ENCODE data around the gene ARMC9.
"Not testable (repeated sequence)": the region's sequence is repeated elsewhere in the genome, so short reads cannot be mapped to it uniquely, and the experiment has no call there.

The ARMC9 gene

DNA sequence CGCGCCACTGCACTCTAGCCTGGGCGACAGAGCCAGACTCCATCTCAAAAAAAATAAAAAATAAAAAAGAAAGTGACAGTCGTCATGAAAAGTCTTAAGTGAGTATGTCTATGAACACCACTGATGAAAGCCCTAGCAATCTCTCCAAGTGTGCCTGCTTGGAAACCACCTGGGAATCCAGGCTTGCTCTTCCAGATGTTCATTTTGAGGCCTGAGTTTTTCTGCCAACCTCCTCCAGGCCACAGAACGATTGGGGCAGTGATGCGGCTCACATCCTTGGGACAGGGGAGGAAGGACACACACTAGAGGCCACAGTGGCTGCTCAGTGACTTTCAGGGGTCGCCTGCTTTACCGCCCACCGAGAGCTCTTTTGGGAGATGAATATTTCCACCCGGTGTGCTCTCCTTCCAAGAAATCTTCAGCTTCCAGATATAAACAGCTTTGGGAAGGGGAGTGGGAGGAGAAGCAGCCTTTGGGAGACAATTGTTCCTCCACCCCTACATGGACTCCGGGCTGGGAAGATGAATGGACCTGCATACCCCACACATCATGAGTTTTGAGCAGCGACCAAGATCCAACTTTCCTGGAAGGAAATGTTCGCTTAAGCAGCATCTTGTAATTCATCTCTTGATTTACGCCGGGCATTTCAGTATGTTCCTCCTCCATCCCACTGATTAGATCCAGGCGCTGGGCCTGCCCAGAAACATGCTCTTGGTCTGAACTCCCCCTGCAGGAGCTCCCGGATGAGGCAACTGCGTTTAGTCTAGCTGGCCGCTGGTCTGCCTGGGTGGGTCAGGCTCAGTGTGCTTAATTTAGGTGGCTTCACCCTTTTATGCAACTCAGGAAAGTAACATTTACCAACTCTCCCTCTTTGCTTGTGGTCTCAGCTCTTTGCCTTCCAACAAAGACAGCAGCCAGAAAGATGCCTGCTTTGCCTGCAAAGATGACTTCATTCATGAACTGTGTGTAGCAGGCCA lies 6.2 kb upstream of the ARMC9 start:
- Histone ChIP-seq H3K4me3 (IDR thresholded peaks at IDR 0.05; ENCODE audit: insufficient read depth, low read depth, low read length) (no peak overlapping the region), H3K27me3 (ENCODE audit: insufficient read depth, low read depth) (0 out of 2 replicates have a peak, but pooled peaks cover 3% of the 10 kb centered on the region), H3K36me3 (ENCODE audit: insufficient read depth) (no peaks in the 10 kb centered on the region), H3K4me2 (no peak overlapping the region), H3K79me2 (ENCODE audit: insufficient read depth, low read depth) (no peaks in the 10 kb centered on the region), H4K20me1 (ENCODE audit: insufficient read depth) (no peaks in the 10 kb centered on the region), H3K4me1 (ENCODE audit: low read depth, poor library complexity, severe bottlenecking) (no peaks in the 10 kb centered on the region), H3K27ac (no peak overlapping the region), H2AFZ (ENCODE audit: low read depth) (no peak overlapping the region), H3K9ac (no peak overlapping the region)
- TF ChIP-seq, protein P1, sequence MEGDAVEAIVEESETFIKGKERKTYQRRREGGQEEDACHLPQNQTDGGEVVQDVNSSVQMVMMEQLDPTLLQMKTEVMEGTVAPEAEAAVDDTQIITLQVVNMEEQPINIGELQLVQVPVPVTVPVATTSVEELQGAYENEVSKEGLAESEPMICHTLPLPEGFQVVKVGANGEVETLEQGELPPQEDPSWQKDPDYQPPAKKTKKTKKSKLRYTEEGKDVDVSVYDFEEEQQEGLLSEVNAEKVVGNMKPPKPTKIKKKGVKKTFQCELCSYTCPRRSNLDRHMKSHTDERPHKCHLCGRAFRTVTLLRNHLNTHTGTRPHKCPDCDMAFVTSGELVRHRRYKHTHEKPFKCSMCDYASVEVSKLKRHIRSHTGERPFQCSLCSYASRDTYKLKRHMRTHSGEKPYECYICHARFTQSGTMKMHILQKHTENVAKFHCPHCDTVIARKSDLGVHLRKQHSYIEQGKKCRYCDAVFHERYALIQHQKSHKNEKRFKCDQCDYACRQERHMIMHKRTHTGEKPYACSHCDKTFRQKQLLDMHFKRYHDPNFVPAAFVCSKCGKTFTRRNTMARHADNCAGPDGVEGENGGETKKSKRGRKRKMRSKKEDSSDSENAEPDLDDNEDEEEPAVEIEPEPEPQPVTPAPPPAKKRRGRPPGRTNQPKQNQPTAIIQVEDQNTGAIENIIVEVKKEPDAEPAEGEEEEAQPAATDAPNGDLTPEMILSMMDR (conservative IDR thresholded peaks at IDR 0.05; ENCODE audit: low read depth, low read length): no peak

DNA sequence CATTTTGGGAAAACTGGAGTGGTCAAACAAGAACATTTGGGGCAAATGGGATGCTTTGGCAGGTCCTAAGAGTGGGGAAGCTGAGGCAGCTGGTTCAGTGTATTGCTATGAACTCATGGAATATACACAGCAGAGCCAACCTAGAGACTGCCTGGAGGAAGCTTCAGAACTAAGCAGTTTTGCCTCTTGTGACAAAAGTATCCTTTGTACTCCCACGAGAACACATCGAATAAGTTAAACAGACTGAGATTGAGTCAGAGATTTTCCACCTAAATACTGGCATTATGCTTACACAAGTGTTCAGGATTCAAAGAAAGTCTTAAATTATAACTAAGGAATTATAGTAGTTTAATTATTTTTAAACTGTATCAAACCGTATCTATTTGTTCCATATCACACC lies 5.2 kb upstream of the ARMC9 start:
- Histone ChIP-seq H2AFZ (ENCODE audit: low read depth) (no peak overlapping the region), H3K79me2 (ENCODE audit: insufficient read depth, low read depth) (no peaks in the 10 kb centered on the region), H3K4me3 (IDR thresholded peaks at IDR 0.05; ENCODE audit: insufficient read depth, low read depth, low read length) (no peak overlapping the region), H4K20me1 (ENCODE audit: insufficient read depth) (no peaks in the 10 kb centered on the region), H3K9ac (no peak overlapping the region), H3K4me2 (no peak overlapping the region), H3K36me3 (ENCODE audit: insufficient read depth) (no peaks in the 10 kb centered on the region), H3K27ac (no peak overlapping the region), H3K27me3 (ENCODE audit: insufficient read depth, low read depth) (0 out of 2 replicates have a peak, but pooled peaks cover 3% of the 10 kb centered on the region), H3K4me1 (ENCODE audit: low read depth, poor library complexity, severe bottlenecking) (peaks cover 4% of the 10 kb centered on the region)
- TF ChIP-seq, protein P1 (conservative IDR thresholded peaks at IDR 0.05; ENCODE audit: low read depth, low read length): no peak

DNA sequence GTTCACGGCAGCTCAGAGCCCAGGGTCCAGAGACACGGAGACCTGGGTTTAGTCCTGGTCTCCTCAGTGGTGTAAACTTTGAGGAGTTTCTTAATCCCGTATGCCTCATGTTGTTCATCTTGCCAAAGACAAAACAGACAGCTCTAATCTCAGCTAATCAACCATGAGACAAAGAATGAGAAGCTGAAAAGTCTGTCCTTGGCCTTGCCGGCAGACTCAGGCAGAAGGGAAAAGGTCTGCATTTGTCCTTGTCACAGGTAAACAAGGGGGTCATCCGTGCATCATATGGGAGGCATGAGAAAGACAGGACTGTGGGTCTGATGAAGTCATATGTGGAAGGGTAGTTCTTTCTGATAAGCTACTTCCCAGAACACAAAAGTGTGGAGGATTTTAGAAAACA lies 1.8 kb upstream of the ARMC9 start:
- Histone ChIP-seq H3K9ac (no peak overlapping the region), H2AFZ (ENCODE audit: low read depth) (no peak overlapping the region), H3K4me2 (no peak overlapping the region), H4K20me1 (ENCODE audit: insufficient read depth) (no peaks in the 10 kb centered on the region), H3K36me3 (ENCODE audit: insufficient read depth) (no peaks in the 10 kb centered on the region), H3K27ac (no peak overlapping the region), H3K27me3 (ENCODE audit: insufficient read depth, low read depth) (no peaks in the 10 kb centered on the region), H3K4me1 (ENCODE audit: low read depth, poor library complexity, severe bottlenecking) (peaks cover 4% of the 10 kb centered on the region), H3K79me2 (ENCODE audit: insufficient read depth, low read depth) (no peaks in the 10 kb centered on the region), H3K4me3 (IDR thresholded peaks at IDR 0.05; ENCODE audit: insufficient read depth, low read depth, low read length) (no peak overlapping the region)
- TF ChIP-seq, protein P1 (conservative IDR thresholded peaks at IDR 0.05; ENCODE audit: low read depth, low read length): no peak

DNA sequence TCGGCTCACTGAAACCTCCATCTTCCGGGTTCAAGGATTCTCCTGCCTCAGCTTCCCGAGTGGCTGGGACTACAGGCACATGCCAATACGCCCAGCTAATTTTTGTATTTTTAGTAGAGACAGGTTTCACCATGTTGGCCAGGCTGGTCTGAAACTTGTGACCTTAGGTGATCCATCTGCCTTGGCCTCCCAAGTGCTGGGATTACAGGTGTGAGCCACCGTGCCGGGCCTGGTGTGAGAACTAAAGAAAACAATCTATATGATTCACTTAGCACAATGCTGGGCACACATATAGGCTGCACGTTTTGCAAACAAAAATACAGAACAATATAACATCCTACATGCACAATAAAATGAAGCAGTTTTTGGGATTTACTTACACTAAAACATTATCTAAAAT lies 1.2 kb upstream of the ARMC9 start:
- Histone ChIP-seq H3K4me2 (peak overlapping the region; percentile 52; the same call in 1 of the 2 replicates), H2AFZ (ENCODE audit: low read depth) (peak overlapping the region; percentile 99)
- H3K79me2 ChIP-seq (ENCODE audit: insufficient read depth, low read depth); H3K4me3 ChIP-seq (IDR thresholded peaks at IDR 0.05; ENCODE audit: insufficient read depth, low read depth, low read length); H4K20me1 ChIP-seq (ENCODE audit: insufficient read depth); H3K4me1 ChIP-seq (ENCODE audit: low read depth, poor library complexity, severe bottlenecking); H3K9ac ChIP-seq; H3K27me3 ChIP-seq (ENCODE audit: insufficient read depth, low read depth); H3K27ac ChIP-seq; H3K36me3 ChIP-seq (ENCODE audit: insufficient read depth): not testable (repeated sequence)
